K562 treated with DMSO at 1 percent for 24 hours (cell line): ENCODE results near the gene DCAF6. TPM values are rescaled to one million over a fixed set of nuclear protein-coding genes. Genes with fewer than 3 reads are reported as not detected.

Source experiments
- total RNA-seq: library from RNA; unstranded; fragments of 300-600 nt; gene quantifications from 2 replicates; pipeline ENCODE4 v1.2.3, GENCODE V29; 2022; ENCODE audit warnings: low read depth; ENCODE audit not compliant: insufficient read depth

Gene DCAF6
- total RNA-seq = 31.8 and 38.1 TPM in 2 replicates

GRCh38 chr1:167936068-167936929, at the start of gene DCAF6:
DCAF6 (plus strand) TSS chr1:167936683; CDS start chr1:167936912, 229 bp downstream.

GRCh38 chr1:167913895-167914496, 22.5 kb upstream of the DCAF6 start, which contains the start of gene ADCY10:
ADCY10 (minus strand) TSS chr1:167914134; CDS start chr1:167905140, 8,994 bp downstream.

GRCh38 chr1:167936930-167937708, 636 bp downstream of the DCAF6 start, which contains the start of gene MPC2:
MPC2 (minus strand) TSS chr1:167937072; CDS start chr1:167935841, 1,231 bp downstream.

Other genes with a start within 250 kb of the DCAF6 start
- gene MPZL1, start 214.7 kb upstream of the DCAF6 start, total RNA-seq = 34.4 and 46.6 TPM in 2 replicates
- gene ADCY10, start 22.5 kb upstream of the DCAF6 start, total RNA-seq = 0.27 and 0.50 TPM in 2 replicates
- gene MPC2, start 389 bp downstream of the DCAF6 start, total RNA-seq = 74.4 and 84.8 TPM in 2 replicates
- 3.5 and 5.1 TPM in 2 replicates for gene GPR161, start 200.2 kb downstream of the DCAF6 start, total RNA-seq
- 22.7 and 26.9 TPM in 2 replicates for gene TIPRL, start 242.3 kb downstream of the DCAF6 start, total RNA-seq